ENCODE data around the gene KLHL9. TPM values are rescaled to one million over a fixed set of nuclear protein-coding genes. Genes with fewer than 3 reads are reported as not detected.
"Not testable (repeated sequence)": the region's sequence is repeated elsewhere in the genome, so short reads cannot be mapped to it uniquely, and the experiment has no call there.

The KLHL9 gene
- polyA plus RNA-seq, 1 of the 3 experiments (the other 2 are of a cell fraction) = 6.8 TPM

DNA sequence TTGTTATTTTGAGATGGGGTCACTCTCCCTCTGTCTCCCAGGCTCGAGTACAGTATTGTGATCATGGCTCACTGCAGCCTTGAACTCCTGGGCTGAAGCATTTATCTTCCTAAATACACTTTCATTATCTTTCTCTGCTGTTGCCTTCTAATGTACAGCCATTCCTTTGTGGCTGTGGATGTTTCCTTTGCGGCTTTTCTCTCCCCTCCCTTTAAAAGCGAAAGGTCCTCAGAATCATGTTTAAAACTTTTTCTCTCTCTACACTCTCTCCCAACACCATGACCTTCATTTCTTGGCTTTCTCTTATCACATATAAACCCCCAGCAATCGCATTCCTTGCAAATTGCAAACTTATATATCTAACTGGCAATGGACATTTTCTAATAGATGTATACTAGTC is 48.4 kb upstream of the KLHL9 start:
- Histone ChIP-seq H2AFZ (ENCODE audit: low read depth) (no peak overlapping the region; the same call in 1 of the 2 replicates), H3K27me3 (ENCODE audit: insufficient read depth) (peaks cover 23% of the 10 kb centered on the region; the same call in 1 of the 2 replicates), H3K4me1 (ENCODE audit: control insufficient read depth in 1 of 2, insufficient read depth in 2 of 2, low read depth in 1 of 2, low read length in 1 of 2) (no peaks in the 10 kb centered on the region), H3K4me2 (no peak overlapping the region), H3K4me3 (ENCODE audit: low read depth in 2 of 2, low read length in 1 of 2) (no peak overlapping the region), H3K79me2 (ENCODE audit: insufficient read depth) (no peaks in the 10 kb centered on the region), H3K9me2 (no peaks in the 10 kb centered on the region), H3K27ac (ENCODE audit: low read depth in 2 of 2, low read length in 1 of 2) (no peak overlapping the region), H4K20me1 (ENCODE audit: insufficient read depth) (no peaks in the 10 kb centered on the region), H3K9ac (no peak overlapping the region), H3K9me3 (no peaks in the 10 kb centered on the region), H3K36me3 (replicated peaks in 1 of 2; ENCODE audit: control insufficient read depth in 1 of 2, insufficient read depth in 2 of 2, low read length in 1 of 2) (no peaks in the 10 kb centered on the region), H3F3A (replicated peaks; ENCODE audit: insufficient read depth) (no peaks in the 10 kb centered on the region)
- TF ChIP-seq, protein P1, sequence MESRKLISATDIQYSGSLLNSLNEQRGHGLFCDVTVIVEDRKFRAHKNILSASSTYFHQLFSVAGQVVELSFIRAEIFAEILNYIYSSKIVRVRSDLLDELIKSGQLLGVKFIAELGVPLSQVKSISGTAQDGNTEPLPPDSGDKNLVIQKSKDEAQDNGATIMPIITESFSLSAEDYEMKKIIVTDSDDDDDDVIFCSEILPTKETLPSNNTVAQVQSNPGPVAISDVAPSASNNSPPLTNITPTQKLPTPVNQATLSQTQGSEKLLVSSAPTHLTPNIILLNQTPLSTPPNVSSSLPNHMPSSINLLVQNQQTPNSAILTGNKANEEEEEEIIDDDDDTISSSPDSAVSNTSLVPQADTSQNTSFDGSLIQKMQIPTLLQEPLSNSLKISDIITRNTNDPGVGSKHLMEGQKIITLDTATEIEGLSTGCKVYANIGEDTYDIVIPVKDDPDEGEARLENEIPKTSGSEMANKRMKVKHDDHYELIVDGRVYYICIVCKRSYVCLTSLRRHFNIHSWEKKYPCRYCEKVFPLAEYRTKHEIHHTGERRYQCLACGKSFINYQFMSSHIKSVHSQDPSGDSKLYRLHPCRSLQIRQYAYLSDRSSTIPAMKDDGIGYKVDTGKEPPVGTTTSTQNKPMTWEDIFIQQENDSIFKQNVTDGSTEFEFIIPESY (IDR thresholded peaks at IDR 0.05; ENCODE audit: borderline replicate concordance, low read depth) = no peak
- ChIA-PET CTCF (no interaction called here), POLR2A (no interaction called here)
- WGBS (ENCODE audit: low lambda C conversion rate) = 8% methylated on average over 4 of the region's 4 CpGs
- DNase-seq = no peak

DNA sequence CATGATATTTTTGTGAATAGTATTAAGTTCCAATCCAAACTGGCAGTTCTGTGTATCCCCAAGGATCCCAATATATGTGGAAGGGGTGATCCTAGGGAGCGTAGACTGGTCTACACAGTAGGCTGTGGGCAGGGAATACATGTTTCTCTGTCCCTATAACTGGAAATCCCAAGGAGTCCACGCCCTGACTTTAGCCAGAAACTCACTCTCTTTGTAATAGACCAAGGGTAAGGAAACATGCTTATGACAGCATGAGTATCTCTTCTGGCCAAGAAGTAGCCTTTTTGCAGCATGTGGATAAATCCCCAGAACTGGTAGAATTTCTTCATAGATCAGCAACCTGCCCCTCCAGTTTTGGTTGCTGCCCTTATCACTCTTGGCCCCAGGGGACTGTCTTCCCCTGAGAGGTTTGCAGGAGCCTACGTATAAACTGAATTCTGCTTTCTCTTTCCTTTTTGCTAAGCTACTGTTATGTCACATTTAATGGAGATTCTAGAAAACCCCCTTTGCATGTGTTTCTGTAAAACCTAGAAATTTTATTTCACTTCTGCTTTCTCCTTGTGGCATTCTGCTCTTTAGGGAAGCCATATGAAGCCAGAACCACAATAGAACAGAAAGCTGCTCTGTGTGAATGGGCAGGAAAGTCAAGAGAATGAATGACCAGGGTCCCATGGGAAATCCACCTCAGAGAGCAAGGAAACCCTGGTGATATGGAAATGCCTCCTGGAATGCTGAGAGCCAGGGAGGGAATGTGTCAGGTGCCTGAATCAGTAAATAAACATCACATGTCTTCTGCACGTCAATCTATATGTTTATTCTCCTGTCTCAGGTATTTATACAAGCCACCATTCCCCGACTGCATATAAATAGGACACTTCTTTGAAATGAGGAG is 46.5 kb upstream of the KLHL9 start:
- no peak for DNase-seq
- Histone ChIP-seq H3K79me2 (ENCODE audit: insufficient read depth) (no peaks in the 10 kb centered on the region), H3F3A (replicated peaks; ENCODE audit: insufficient read depth) (no peaks in the 10 kb centered on the region), H3K27me3 (ENCODE audit: insufficient read depth) (peaks cover 23% of the 10 kb centered on the region; the same call in 1 of the 2 replicates), H3K4me1 (ENCODE audit: control insufficient read depth in 1 of 2, insufficient read depth in 2 of 2, low read depth in 1 of 2, low read length in 1 of 2) (no peaks in the 10 kb centered on the region), H3K9me2 (no peaks in the 10 kb centered on the region), H3K27ac (ENCODE audit: low read depth in 2 of 2, low read length in 1 of 2) (no peak overlapping the region), H3K4me2 (no peak overlapping the region), H3K9ac (no peak overlapping the region), H3K36me3 (replicated peaks in 1 of 2; ENCODE audit: control insufficient read depth in 1 of 2, insufficient read depth in 2 of 2, low read length in 1 of 2) (no peaks in the 10 kb centered on the region), H3K9me3 (no peaks in the 10 kb centered on the region), H2AFZ (ENCODE audit: low read depth) (no peak overlapping the region), H4K20me1 (ENCODE audit: insufficient read depth) (no peaks in the 10 kb centered on the region), H3K4me3 (ENCODE audit: low read depth in 2 of 2, low read length in 1 of 2) (no peak overlapping the region)
- TF ChIP-seq, protein P2, sequence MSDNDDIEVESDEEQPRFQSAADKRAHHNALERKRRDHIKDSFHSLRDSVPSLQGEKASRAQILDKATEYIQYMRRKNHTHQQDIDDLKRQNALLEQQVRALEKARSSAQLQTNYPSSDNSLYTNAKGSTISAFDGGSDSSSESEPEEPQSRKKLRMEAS (IDR thresholded peaks at IDR 0.05; ENCODE audit: low read depth) = no peak
- WGBS (ENCODE audit: low lambda C conversion rate) = 6% methylated on average over 5 of the region's 5 CpGs
- CTCF ChIA-PET = interaction anchor here (1.0 to 1.1 kb wide), 2 partner anchors 32 to 37 kb away, joined by 3 read pairs; no protein-coding TSS in a partner anchor
- POLR2A ChIA-PET = no interaction called here

DNA sequence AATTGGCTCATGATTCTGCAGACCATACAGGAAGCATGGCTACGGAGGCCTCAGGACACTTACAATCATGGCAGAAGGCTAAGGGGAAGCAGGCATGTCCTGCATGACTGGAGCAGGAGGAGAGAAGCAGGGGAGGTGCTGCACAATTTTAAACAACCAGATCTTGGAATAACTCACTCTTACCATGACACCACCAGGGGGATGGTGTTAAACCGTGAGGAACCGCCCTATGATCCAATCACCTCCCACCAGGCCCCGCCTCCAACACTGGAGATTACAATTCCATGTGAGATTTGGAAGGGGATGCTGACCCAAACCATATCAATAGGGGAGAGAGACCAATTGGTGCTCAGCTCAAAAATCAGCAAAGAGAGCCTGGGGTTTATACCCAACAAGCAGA is 36.3 kb upstream of the KLHL9 start:
- H3K27me3 ChIP-seq (ENCODE audit: insufficient read depth); H3K9ac ChIP-seq: not testable (repeated sequence)
- CTCF ChIA-PET = interaction anchor here (1.0 kb wide), 2 partner anchors 26 to 53 kb away, joined by 3 to 5 read pairs; no protein-coding TSS in a partner anchor

More for the DNA sequence above, 36.3 kb upstream of the KLHL9 start:
- H3K9me2 ChIP-seq; H3K27ac ChIP-seq (ENCODE audit: low read depth in 2 of 2, low read length in 1 of 2); H3K79me2 ChIP-seq (ENCODE audit: insufficient read depth); H3K4me2 ChIP-seq; DNase-seq; H3K4me1 ChIP-seq (ENCODE audit: control insufficient read depth in 1 of 2, insufficient read depth in 2 of 2, low read depth in 1 of 2, low read length in 1 of 2); H3F3A ChIP-seq (replicated peaks; ENCODE audit: insufficient read depth); POLR2A ChIA-PET; H2AFZ ChIP-seq (ENCODE audit: low read depth); H3K4me3 ChIP-seq (ENCODE audit: low read depth in 2 of 2, low read length in 1 of 2); H3K9me3 ChIP-seq; H3K36me3 ChIP-seq (replicated peaks in 1 of 2; ENCODE audit: control insufficient read depth in 1 of 2, insufficient read depth in 2 of 2, low read length in 1 of 2); H4K20me1 ChIP-seq (ENCODE audit: insufficient read depth): not testable (repeated sequence)
- 4% methylated on average over 3 of the region's 4 CpGs for WGBS (ENCODE audit: low lambda C conversion rate)

Data from SK-N-SH (cell line).